EH (cell line): ENCODE data around the gene STUM.
"Not testable (repeated sequence)": the region's sequence is repeated elsewhere in the genome, so short reads cannot be mapped to it uniquely, and the experiment has no call there.

Experiments used
- DNase-seq: peaks from one replicate; pipeline ENCODE4 v3.0.0-alpha.2; 2015; ENCODE audit warnings: low read depth

STUM gene, protein sequence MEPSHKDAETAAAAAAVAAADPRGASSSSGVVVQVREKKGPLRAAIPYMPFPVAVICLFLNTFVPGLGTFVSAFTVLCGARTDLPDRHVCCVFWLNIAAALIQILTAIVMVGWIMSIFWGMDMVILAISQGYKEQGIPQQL

DNA sequence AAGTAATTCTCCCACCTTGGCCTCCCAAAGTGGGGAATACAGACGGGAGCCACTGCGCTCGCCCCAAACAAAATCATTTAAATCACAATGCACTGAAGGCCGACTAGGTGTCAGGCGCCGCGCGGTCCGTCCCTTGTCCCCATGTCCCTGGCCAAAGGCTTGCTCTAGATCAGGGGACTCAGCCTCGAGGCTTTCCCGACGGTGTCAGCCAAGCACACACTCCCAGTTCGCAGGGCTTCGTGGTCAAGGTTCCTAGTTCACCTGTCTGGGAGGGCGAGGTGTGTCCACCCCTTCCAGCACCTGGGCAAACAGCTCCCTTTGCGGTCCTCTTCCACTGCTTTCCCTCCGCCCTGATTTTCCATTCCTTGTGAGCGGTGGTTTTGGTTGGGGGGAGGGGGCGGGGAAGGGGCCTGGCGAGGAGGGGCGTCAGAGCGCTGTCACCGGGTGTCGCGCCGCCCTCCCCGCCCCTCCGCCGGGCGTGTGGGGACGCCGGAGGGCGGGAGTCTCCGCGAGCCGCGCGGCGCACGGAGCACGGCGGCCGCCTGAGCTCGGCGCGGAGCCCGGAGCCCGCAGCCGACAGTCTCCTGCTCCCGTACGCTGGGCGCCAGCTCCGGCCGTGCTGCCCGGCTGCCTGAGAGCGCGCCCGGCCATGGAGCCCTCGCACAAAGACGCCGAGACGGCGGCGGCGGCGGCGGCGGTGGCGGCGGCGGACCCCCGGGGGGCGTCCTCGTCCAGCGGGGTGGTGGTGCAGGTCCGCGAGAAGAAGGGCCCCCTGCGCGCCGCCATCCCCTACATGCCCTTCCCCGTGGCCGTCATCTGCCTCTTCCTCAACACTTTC is at the start of gene STUM:
Gene STUM, plus strand, starts transcription at position 509 of the 838 bp plus-strand sequence. Its CDS starts 141 bp downstream, at position 650.
- DNase-seq: peak; percentile 43

GRCh38 chr1:226499699-226500098 is 48.9 kb upstream of the STUM start:
- DNase-seq: not testable (repeated sequence)

- no peak for DNase-seq
Measured at GRCh38 chr1:226506021-226506420, 42.5 kb upstream of the STUM start.

DNA sequence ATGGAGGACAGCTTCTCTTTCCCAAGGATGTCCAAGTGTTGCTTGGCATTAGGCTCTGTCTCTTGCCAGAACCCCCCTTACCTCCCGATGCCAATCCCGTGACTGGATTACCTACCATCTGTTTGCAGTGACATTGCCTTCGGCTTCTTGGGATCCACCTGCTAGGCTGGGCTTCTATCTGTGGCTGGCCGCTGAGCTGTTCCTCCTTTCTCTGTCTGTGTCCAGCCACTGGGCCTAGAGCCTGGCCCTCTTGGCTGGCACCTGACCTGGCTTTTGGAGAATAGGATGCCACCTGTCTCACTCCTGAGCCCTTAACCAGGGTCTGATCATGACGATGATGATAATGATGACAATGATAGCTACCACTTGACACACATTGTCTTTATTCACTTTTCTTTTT is 41.6 kb upstream of the STUM start:
- DNase-seq: no peak

GRCh38 chr1:226510453-226510852 is 38.1 kb upstream of the STUM start:
- DNase-seq: peak; percentile 3

DNA sequence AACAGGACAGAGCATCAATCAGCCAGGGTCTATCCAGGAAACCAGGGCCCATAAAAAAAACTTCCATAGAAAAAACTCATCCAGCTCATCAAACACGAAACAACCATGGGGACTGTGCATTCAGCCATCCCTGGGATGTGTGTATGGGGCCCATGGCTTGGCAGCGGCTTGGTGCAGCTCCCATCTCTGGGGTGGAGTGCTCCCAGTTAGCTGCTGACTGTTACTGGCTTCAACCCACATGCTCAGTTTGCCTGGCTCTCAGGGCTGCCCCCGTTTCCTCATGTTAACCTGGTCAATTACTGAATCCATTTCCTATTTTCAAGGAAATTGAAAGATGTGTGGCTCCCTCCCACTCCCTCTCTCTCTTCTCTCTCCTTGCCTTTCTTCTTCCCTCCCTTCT is 37.3 kb upstream of the STUM start:
- DNase-seq: no peak

- no peak for DNase-seq
Measured at GRCh38 chr1:226512076-226512728, 36.4 kb upstream of the STUM start.

DNA sequence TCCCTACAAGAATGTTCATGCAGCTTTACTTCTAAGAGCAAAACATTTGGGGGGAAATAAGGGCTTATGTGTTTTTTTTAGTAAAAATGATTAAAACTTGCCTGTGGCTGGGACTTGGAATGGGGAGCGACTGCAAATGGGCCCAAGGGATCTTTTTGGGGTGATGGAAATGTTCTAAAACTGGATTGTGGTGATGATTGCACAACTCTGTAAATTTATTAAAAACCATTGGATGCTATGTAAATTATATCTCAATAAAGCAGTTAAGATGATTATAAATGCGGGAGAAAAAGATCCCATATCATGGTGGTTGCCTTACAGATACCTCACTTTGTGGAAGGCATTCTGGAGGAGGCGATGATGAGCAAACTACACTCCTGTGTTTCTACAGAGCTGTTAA is 30.2 kb upstream of the STUM start:
- DNase-seq: no peak

DNA sequence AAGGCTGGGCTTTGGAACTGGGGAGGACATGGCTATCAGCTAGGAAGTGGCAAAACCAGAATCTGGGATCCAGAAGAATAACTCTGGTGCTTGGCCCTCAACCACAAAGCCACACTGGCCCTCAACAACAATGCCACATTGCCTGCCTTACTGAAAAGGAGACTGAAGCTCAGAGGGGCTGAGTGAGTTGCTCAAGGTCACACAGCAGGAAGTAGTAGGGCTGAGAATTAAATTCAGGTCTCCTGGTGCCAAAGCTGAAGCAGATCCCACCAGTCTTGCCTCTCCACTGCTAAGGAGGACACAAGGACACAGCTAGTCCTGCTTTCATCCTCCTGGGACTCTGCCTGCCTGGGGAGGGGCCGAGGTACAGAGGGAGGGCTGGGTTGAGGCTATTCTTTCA is 29.4 kb upstream of the STUM start:
- no peak for DNase-seq

GRCh38 chr1:226519716-226520598 is 28.6 kb upstream of the STUM start:
- no peak for DNase-seq

DNA sequence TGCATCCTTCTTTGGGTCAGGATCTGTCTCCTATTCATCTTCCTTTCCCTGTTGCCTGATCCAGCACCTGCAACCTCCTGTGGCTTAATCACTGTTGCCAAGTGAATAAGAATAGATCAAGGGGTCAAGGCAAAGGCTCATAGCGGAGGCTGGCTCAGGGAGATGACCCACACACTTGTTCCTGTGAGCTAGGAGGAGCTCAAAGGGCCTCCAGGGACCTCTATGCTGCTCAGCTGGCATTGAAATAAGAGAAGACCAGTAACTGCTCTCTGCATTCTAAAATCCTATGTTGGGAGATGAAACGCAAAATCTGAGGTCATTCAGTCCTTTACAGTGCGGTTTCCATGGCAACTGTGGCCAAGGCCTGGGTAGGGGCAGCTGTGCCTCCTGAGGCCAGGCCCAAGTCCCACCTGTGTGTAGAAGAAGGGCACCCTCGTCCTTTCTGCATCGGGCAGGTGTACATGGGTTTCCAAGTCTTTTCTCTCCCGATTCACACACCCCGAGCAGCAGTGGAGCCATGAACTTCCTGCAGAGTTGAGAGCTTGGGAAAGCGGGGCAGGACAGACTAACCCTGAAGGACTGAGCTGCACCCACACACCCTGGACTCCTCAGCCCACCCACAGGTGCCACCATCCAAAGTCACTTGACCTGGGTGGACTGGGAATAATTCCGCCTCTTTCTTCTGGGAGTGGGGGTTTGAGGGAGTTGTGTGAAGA is 27.8 kb upstream of the STUM start:
- DNase-seq: no peak

DNA sequence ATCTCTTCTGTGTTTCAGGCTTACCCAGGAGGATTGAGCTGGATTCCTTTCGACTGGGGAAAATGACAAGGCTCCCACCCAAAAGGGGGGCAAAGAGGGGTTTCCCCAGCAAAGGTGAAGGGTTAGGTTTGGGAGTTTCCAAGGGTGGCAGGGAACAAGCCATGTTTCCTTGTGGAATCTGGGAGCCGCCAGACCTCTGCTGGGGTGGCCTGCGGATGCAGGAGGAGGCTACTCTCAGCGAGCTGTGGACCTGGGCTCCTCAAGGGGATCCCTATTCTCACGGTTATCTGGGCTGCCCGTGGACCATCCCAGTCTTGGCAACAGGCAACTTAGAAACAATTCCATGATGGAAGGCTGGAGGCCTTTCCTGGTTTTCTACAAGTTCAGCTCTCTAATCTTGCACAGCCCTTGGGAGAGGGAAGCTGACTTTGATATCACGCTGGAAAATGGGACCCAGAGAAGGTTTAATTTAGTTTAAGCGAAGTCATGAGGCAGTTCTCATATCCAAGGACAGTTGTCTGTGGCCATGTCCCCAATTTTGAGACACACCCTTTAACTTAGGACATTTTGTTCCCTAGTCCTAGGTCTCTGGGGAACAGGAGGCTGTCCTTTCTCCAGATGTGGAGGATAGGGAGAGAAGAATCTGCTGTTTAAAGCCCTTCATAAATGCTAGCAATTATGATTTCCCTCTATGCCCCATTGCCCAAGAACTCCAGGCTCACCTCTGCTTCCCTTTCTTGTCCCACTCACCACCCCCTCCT is 24.7 kb upstream of the STUM start:
- DNase-seq: no peak

DNA sequence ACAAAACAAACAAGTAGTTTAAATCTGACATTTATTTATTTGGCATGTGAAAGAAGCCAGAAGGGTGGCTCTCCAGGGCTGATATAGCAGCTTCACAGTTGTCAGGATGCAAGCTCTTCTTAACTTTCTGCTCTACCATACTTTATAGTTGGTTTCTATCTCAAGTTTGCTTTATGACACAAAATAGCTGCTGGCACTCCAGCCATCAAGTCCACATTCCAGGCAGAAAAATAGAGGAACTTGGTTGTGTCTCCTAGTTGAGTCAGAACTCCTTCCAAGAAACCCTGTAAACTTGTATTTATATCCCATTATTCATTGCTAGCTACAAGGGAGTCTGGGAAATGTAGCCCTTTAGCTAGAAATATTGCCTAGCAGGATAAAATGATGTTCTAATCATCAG is 24.0 kb upstream of the STUM start:
- no peak for DNase-seq

GRCh38 chr1:226525750-226526149 is 22.8 kb upstream of the STUM start:
- no peak for DNase-seq

GRCh38 chr1:226526801-226527595 is 21.6 kb upstream of the STUM start:
- peak; percentile 44 for DNase-seq

DNA sequence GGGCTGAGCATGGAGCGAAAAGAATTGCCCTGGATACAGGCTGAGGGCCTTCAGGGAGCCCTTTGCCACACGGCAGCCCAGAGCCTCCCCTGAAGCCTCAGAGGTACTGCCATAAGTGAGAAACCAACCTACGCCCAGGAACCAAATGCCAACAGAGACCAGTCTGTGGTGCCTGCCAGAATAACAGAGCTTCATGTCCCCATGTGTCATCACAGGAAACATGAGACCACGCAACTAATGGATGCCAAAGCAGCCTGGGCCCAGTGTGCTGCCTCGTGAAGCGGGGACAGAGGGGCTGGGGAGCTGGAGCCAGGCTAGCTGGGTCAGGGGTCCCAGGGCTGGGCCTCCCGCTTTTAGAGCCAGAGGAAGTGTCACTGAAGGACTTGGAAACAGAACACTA is 18.7 kb upstream of the STUM start:
- no peak for DNase-seq

DNA sequence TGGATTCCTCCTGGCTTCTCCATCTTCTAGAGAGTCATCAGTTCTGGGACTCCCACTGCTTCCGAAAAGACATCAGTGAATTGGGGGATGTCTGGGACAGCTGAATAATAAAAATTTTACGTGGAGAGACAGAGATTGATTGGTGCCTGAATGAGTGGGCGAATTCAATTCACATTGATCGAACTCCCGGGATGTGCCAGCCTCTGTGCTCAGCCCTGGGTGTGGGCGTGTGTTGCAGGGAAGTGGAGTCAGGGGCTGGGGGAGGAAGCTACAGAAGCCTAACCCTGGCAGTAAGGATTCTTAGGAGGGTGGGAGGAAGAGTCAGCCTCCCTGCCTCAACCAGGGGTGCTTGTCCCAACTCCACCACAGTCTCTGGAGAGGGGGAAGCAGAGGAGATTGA is 18.0 kb upstream of the STUM start:
- DNase-seq: no peak

DNA sequence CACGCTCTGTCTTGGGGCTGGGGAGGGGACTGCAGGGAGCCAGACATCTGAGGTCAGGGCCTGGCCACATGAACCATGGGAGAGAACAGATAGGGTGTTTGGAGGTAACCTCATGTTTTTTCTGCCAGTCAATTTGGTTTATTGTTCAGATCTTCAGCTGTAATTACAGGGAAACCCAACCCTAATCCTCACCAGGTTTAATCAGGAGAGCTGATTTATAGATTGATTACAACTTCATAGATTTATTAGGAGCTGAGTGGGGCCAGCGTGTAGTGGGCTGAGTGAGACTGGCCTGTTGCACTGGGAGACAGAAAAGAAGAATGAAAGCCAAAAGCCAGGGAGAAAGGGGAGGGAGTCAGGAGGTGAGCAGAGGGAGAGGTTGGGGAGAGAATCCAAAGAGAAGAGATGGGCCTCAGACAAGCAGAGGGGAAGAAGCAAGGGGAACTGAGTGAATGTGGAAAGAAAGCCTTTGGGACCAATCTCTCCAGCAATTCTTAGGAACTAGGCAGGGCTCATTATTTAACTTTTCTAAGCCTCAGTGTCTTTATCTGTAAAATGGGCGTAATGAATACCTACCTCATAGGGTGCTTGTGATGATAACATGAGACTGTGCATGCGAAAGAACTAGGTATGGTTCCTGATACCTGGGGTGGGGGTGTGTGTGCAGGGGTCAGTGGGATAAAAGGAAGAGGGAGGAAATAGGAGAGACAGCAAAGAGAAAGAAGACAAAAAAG is 17.0 kb upstream of the STUM start:
- DNase-seq: no peak

DNA sequence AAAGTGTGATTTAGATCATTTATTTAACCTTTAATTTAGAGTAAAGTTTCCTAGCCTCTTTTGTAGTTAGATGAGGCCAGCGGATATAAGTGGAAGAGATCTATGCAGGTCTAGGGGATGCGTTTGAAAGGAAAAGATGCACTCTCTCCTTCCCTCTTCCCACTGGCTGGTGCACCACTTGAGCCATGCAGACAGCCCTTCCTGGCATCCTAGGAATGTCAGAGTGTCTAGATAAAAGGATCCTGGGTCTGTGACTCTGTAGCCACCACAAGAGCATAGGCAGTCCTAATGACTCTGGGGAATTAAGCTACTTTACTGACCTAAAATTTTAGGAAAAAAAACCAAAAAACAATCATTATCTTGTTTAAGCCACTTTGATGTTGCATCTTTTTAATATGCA is 16.0 kb upstream of the STUM start:
- DNase-seq: peak; percentile 13
